Activated CD4-positive, alpha-beta T cell treated with anti-CD3 and anti-CD28 coated beads for 1 hour (primary cell): Measurements from ENCODE around the gene NR1D2.
"Not testable (repeated sequence)": the region's sequence is repeated elsewhere in the genome, so short reads cannot be mapped to it uniquely, and the experiment has no call there.

ENCODE experiments used
- DNase-seq: peaks from one replicate; pipeline ENCODE4 v3.0.0-alpha.2; 2020

Gene NR1D2

GRCh38 chr3:24012589-24013269, 67.6 kb downstream of the NR1D2 start:
- no peak for DNase-seq

GRCh38 chr3:24017305-24017704, 72.2 kb downstream of the NR1D2 start:
- DNase-seq: no peak

- no peak for DNase-seq
Measured at GRCh38 chr3:24018784-24019570, 73.9 kb downstream of the NR1D2 start.

- DNase-seq: no peak
Measured at GRCh38 chr3:24019585-24019984, 74.5 kb downstream of the NR1D2 start.

- DNase-seq: no peak
Measured at GRCh38 chr3:24020036-24020691, 75.1 kb downstream of the NR1D2 start.

GRCh38 chr3:24023197-24023596, 78.1 kb downstream of the NR1D2 start:
- no peak for DNase-seq

GRCh38 chr3:24025805-24026204, 80.7 kb downstream of the NR1D2 start:
- no peak for DNase-seq

GRCh38 chr3:24026665-24027064, 81.6 kb downstream of the NR1D2 start:
- not testable (repeated sequence) for DNase-seq

GRCh38 chr3:24027946-24028345, 82.9 kb downstream of the NR1D2 start:
- DNase-seq: no peak
